HepG2 (cell line): ENCODE measurements around the gene HACD2. TPM values are rescaled to one million over a fixed set of nuclear protein-coding genes. Genes with fewer than 3 reads are reported as not detected.

Experiments
- ATAC-seq: fragments of 200-7000 bp; cut with Tn5 transposase; 3 replicates; pipeline ENCODE4 v1.9.1; 2020; ENCODE audit warnings: mild to moderate bottlenecking, moderate library complexity
- BruUV-seq: library from RNA; stranded (reverse); fragments of 400-500 nt; replicated peaks from 2 replicates; lab custom pipeline; 2021; lab: Mats Ljungman, UMichigan
- CTCF ChIA-PET: fragments of 300-600 bp; formaldehyde crosslinking; extraction: SDS; loops from one replicate; lab custom pipeline; 2021; ENCODE audit warnings: low total read pairs, inconsistent platforms, low intra/inter-chr PET ratio; lab: Yijun Ruan, JAX
- POLR2A ChIA-PET: fragments of 350-600 bp; sonication (Branson Sonifier 250); formaldehyde crosslinking; loops from one replicate; lab custom pipeline; 2020; ENCODE audit warnings: antibody characterized with exemption, inconsistent platforms; lab: Yijun Ruan, JAX
- DNase-seq: peaks from one replicate; pipeline ENCODE4 v3.0.0-alpha.2; 2015; ENCODE audit warnings: low spot score
- FAIRE-seq: peaks from 3 replicates; lab custom pipeline; 2011; peaks lifted over from hg19 to GRCh38; lab: Jason Lieb, UNC
- H2AFZ ChIP-seq: one replicate; pipeline ENCODE4 v1.6.1; 2011; ENCODE audit warnings: low read length, inconsistent platforms
- H3K27ac ChIP-seq: fragments of 300-600 bp; 3 replicates; pipeline ENCODE4 v1.8.0; 2011; ENCODE audit warnings: mixed run types, mild to moderate bottlenecking, mixed read lengths, low read length, inconsistent platforms; ENCODE audit not compliant: insufficient read depth; ENCODE audit errors: extremely low read length
- H3K27me3 ChIP-seq, 2 experiments: fragments of 200-600 bp in 1 of 2; 2 replicates in 1 of 2; 3 replicates in 1 of 2; pipeline versions ENCODE4 v1.6.0 to v1.8.0; 2011; ENCODE audit warnings: low read length in 2 of 2, mild to moderate bottlenecking in 2 of 2, moderate library complexity in 2 of 2, inconsistent platforms in 1 of 2; ENCODE audit not compliant: insufficient read depth in 2 of 2, control insufficient read depth in 1 of 2
- H3K36me3 ChIP-seq, 2 experiments: fragments of 200-600 bp in 1 of 2; replicated peaks in 1 of 2; 2 replicates in 1 of 2; 3 replicates in 1 of 2; pipeline versions ENCODE4 v1.5.1 to v1.8.0; 2011; ENCODE audit warnings: low read length in 2 of 2, inconsistent platforms in 1 of 2; ENCODE audit not compliant: insufficient read depth in 2 of 2, control insufficient read depth in 1 of 2
- H3K4me1 ChIP-seq: 2 replicates; pipeline ENCODE4 v1.5.1; 2012; ENCODE audit warnings: low read length, inconsistent platforms; ENCODE audit not compliant: insufficient read depth
- H3K4me2 ChIP-seq: 2 replicates; pipeline ENCODE4 v1.6.0; 2011; ENCODE audit warnings: low read depth, low read length, inconsistent platforms
- H3K4me3 ChIP-seq, 3 experiments: fragments of 200-600 bp in 1 of 3; sonication (generic), shearing (Covaris generic) in 1 of 3; replicated peaks in 1 of 3; 2 replicates each; pipeline ENCODE4 v1.5.1; 2011 to 2016; ENCODE audit warnings: low read length in 3 of 3, inconsistent platforms in 2 of 3, low read depth in 2 of 3, mild to moderate bottlenecking in 2 of 3, control low read depth in 1 of 3, mixed read lengths in 1 of 3; ENCODE audit not compliant: insufficient read depth in 1 of 3
- H3K79me2 ChIP-seq: one replicate; pipeline ENCODE4 v1.6.1; 2011; ENCODE audit warnings: low read length, inconsistent platforms; ENCODE audit not compliant: insufficient read depth
- H3K9ac ChIP-seq: 2 replicates; pipeline ENCODE4 v1.6.0; 2011; ENCODE audit warnings: mild to moderate bottlenecking, low read depth, low read length, inconsistent platforms; ENCODE audit not compliant: insufficient read depth
- H3K9me3 ChIP-seq: 2 replicates; pipeline ENCODE4 v1.5.1; 2012; ENCODE audit warnings: mild to moderate bottlenecking, low read length
- H4K20me1 ChIP-seq: 2 replicates; pipeline ENCODE4 v1.6.0; 2011; ENCODE audit warnings: inconsistent platforms, mild to moderate bottlenecking, low read length, moderate library complexity; ENCODE audit not compliant: insufficient read depth
- ATAD3A ChIP-seq: sonication (generic); formaldehyde crosslinking; IDR thresholded peaks from 2 replicates; pipeline ENCODE4 v1.4.0; 2020; ENCODE audit warnings: missing genetic modification reagents
- BORCS8-MEF2B ChIP-seq: sonication (generic); formaldehyde crosslinking; IDR thresholded peaks from 2 replicates; pipeline ENCODE4 v1.8.0; 2022; ENCODE audit warnings: mild to moderate bottlenecking, missing genetic modification reagents
- CEBPB ChIP-seq: IDR thresholded peaks from 2 replicates; pipeline ENCODE4 v1.6.1; 2011; ENCODE audit warnings: low read depth, low read length, improper control_type of control experiment, borderline replicate concordance
- ELF3 ChIP-seq: IDR thresholded peaks from 2 replicates; pipeline ENCODE4 v1.6.1; 2016; ENCODE audit warnings: missing genetic modification reagents, missing compliant biosample characterization
- PITX1 ChIP-seq: sonication (generic); formaldehyde crosslinking; IDR thresholded peaks from 2 replicates; pipeline ENCODE4 v1.5.1; 2020; ENCODE audit warnings: mild to moderate bottlenecking, missing genetic modification reagents
- POLR2G ChIP-seq: fragments of 200-400 bp; formaldehyde crosslinking; IDR thresholded peaks from 2 replicates; pipeline ENCODE4 v1.6.1; 2018; ENCODE audit warnings: mild to moderate bottlenecking, low read depth, low read length, moderate library complexity
- SSRP1 ChIP-seq: IDR thresholded peaks from 2 replicates; pipeline ENCODE4 v1.6.1; 2016; ENCODE audit warnings: control low read depth
- ZNF263 ChIP-seq: sonication (generic); formaldehyde crosslinking; IDR thresholded peaks from 2 replicates; pipeline ENCODE4 v1.4.0; 2020; ENCODE audit warnings: missing genetic modification reagents
- ZNF414 ChIP-seq: sonication (generic); formaldehyde crosslinking; IDR thresholded peaks from 2 replicates; pipeline ENCODE4 v1.5.0; 2020; ENCODE audit warnings: missing genetic modification reagents
- ZNF577 ChIP-seq: sonication (generic); formaldehyde crosslinking; IDR thresholded peaks from 2 replicates; pipeline ENCODE4 v1.4.0; 2020; ENCODE audit warnings: mild to moderate bottlenecking, low read depth, missing genetic modification reagents, borderline replicate concordance
- ZNF737 ChIP-seq: sonication (generic); formaldehyde crosslinking; IDR thresholded peaks from 2 replicates; pipeline ENCODE4 v1.5.0; 2020; ENCODE audit warnings: missing genetic modification reagents, mild to moderate bottlenecking, borderline replicate concordance
- ZNF747 ChIP-seq: sonication (generic); formaldehyde crosslinking; IDR thresholded peaks from 2 replicates; pipeline ENCODE4 v1.8.1; 2023; ENCODE audit warnings: missing genetic modification reagents, mild to moderate bottlenecking, borderline replicate concordance
- ZNF816 ChIP-seq: sonication (generic); formaldehyde crosslinking; IDR thresholded peaks from 2 replicates; pipeline ENCODE4 v1.8.0; 2022; ENCODE audit warnings: missing genetic modification reagents, mild to moderate bottlenecking, borderline replicate concordance
- in situ Hi-C: cut with HindIII; loops from 2 replicates; pipeline ENCODE4 v1.10.0; 2017; ENCODE audit warnings: low pct_unique_long_range_greater_than_20kb; ENCODE audit not compliant: extremely low pct_ligation_motif_present
- intact Hi-C: fragments of 100-400 bp; cut with micrococcal nuclease; formaldehyde crosslinking; loops from one replicate; pipeline ENCODE4 v1.10.0; 2022; ENCODE audit not compliant: unreplicated experiment
- polyA plus RNA-seq, 8 experiments: library from polyadenylated mRNA; depleted of rRNA in 3 of 8; stranded (reverse) in 7 of 8; unstranded in 1 of 8; fragments of >200 nt; fragmentation: Illumina TruSeq in 4 of 8; extraction: Trizol in 4 of 8; gene quantifications; 2 replicates each; pipeline versions ENCODE4 v1.2.1 to v1.2.3, GENCODE V29; 2011 to 2016; ENCODE audit warnings: low read depth in 4 of 8, missing spikeins in 1 of 8, mixed read lengths in 1 of 8; ENCODE audit not compliant: insufficient read depth in 1 of 8
- total RNA-seq, 5 experiments: library from RNA; depleted of rRNA; stranded (reverse); fragments of >200 nt; fragmentation: Illumina TruSeq; extraction: Trizol; gene quantifications; 2 replicates each; pipeline ENCODE4 v1.2.3, GENCODE V29; 2016; ENCODE audit warnings: low read depth in 1 of 5
- TF ChIP-seq, protein P1 (sequence below): sonication (generic); formaldehyde crosslinking; IDR thresholded peaks from 2 replicates; pipeline ENCODE4 v1.5.1; 2020; ENCODE audit warnings: mild to moderate bottlenecking, moderate library complexity, missing genetic modification reagents
- TF ChIP-seq, protein P2 (sequence below): sonication (generic); formaldehyde crosslinking; IDR thresholded peaks from 2 replicates; pipeline ENCODE4 v1.4.0; 2020; ENCODE audit warnings: mild to moderate bottlenecking, missing genetic modification reagents

The HACD2 gene
- total and polyA plus RNA-seq, 2 of the 13 experiments (the other 11 are each of a cell fraction or from before 2014, with no cell fraction given) = 47.0 to 50.4 TPM

DNA sequence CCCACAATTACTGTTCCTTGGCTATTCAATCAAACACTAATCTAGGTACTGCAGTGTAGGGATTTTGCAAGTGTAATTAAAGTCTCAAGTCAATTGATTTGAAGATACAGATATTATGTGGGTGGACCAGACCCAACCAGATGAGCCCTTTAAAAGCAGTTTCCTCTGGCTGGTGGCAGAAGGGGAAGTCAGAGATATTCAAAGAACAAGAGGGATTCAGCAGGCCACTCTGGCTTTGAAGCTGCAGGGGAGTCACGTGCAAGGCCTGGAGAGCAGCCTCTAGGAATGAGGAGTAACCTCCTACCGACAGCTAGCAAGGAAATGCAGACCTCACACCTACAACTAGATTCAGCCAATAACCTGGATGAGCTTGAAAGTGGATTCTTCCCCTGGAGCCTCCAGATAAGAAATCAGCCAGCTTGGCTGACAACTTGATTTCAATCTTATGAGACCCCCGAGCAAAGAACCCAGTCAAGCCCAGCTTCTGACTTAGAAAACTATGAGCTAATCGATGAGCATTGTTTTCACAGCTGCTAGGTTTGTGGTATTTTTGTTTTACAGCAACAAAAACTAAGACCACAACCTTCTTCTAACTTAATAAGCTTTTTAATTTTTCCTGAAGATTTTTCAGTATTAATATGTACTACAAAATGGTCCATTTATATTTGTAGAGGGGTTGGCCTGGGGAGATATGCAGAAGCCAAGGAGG is 13.4 kb downstream of the HACD2 start (continued):
- TF ChIP-seq, protein P1, sequence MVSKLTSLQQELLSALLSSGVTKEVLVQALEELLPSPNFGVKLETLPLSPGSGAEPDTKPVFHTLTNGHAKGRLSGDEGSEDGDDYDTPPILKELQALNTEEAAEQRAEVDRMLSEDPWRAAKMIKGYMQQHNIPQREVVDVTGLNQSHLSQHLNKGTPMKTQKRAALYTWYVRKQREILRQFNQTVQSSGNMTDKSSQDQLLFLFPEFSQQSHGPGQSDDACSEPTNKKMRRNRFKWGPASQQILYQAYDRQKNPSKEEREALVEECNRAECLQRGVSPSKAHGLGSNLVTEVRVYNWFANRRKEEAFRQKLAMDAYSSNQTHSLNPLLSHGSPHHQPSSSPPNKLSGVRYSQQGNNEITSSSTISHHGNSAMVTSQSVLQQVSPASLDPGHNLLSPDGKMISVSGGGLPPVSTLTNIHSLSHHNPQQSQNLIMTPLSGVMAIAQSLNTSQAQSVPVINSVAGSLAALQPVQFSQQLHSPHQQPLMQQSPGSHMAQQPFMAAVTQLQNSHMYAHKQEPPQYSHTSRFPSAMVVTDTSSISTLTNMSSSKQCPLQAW (CRISPR knock-in tag) = no peak
- TF ChIP-seq PITX1 = no peak
- TF ChIP-seq ZNF263 (CRISPR knock-in tag) = no peak
- no peak for TF ChIP-seq ELF3 (CRISPR knock-in tag)
- no peak for TF ChIP-seq ZNF577

- CTCF ChIA-PET = no interaction called here
- H3K79me2 ChIP-seq = peaks cover 34% of the 10 kb centered on the region
- DNase-seq (no peak), ATAC-seq (no peak), FAIRE-seq (no peak)
- no TSS peak for BruUV-seq
- H3K4me2 ChIP-seq = no peak overlapping the region
- H3K4me3 ChIP-seq = no peak overlapping the region
- no peak overlapping the region for H3K27ac ChIP-seq
- H3K27me3 ChIP-seq = no peaks in the 10 kb centered on the region
- POLR2A ChIA-PET = no interaction called here
- no peaks in the 10 kb centered on the region for H3K4me1 ChIP-seq
- no peaks in the 10 kb centered on the region for H4K20me1 ChIP-seq
- intact Hi-C loops (no loop called here), in situ Hi-C loops (no loop called here)
- no peak overlapping the region for H2AFZ ChIP-seq
- H3K9ac ChIP-seq = no peak overlapping the region
- H3K36me3 ChIP-seq = peaks cover 14 to 57% of the 10 kb centered on the region in 2 experiments; a peak in 4 of 5 replicates
- H3K9me3 ChIP-seq = no peaks in the 10 kb centered on the region
- no peak for TF ChIP-seq ZNF263 (CRISPR knock-in tag)
- TF ChIP-seq ZNF747 (CRISPR knock-in tag) = no peak
- no peak for TF ChIP-seq BORCS8-MEF2B (CRISPR knock-in tag)
- TF ChIP-seq, protein P2, sequence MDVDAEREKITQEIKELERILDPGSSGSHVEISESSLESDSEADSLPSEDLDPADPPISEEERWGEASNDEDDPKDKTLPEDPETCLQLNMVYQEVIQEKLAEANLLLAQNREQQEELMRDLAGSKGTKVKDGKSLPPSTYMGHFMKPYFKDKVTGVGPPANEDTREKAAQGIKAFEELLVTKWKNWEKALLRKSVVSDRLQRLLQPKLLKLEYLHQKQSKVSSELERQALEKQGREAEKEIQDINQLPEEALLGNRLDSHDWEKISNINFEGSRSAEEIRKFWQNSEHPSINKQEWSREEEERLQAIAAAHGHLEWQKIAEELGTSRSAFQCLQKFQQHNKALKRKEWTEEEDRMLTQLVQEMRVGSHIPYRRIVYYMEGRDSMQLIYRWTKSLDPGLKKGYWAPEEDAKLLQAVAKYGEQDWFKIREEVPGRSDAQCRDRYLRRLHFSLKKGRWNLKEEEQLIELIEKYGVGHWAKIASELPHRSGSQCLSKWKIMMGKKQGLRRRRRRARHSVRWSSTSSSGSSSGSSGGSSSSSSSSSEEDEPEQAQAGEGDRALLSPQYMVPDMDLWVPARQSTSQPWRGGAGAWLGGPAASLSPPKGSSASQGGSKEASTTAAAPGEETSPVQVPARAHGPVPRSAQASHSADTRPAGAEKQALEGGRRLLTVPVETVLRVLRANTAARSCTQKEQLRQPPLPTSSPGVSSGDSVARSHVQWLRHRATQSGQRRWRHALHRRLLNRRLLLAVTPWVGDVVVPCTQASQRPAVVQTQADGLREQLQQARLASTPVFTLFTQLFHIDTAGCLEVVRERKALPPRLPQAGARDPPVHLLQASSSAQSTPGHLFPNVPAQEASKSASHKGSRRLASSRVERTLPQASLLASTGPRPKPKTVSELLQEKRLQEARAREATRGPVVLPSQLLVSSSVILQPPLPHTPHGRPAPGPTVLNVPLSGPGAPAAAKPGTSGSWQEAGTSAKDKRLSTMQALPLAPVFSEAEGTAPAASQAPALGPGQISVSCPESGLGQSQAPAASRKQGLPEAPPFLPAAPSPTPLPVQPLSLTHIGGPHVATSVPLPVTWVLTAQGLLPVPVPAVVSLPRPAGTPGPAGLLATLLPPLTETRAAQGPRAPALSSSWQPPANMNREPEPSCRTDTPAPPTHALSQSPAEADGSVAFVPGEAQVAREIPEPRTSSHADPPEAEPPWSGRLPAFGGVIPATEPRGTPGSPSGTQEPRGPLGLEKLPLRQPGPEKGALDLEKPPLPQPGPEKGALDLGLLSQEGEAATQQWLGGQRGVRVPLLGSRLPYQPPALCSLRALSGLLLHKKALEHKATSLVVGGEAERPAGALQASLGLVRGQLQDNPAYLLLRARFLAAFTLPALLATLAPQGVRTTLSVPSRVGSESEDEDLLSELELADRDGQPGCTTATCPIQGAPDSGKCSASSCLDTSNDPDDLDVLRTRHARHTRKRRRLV = no peak
- TF ChIP-seq ATAD3A = no peak
- TF ChIP-seq SSRP1 (CRISPR knock-in tag) = no peak
- TF ChIP-seq ZNF737 = no peak
- no peak for TF ChIP-seq ZNF816 (CRISPR knock-in tag)
- no peak for TF ChIP-seq CEBPB
- TF ChIP-seq POLR2G = no peak
- TF ChIP-seq ZNF414 (CRISPR knock-in tag) = no peak
Observed at GRCh38 chr3:123568875-123569274, 16.0 kb downstream of the HACD2 start.
